Measurements from ENCODE around the gene SLC45A2. TPM values are rescaled to one million over a fixed set of nuclear protein-coding genes. Genes with fewer than 3 reads are reported as not detected.

The SLC45A2 gene
- total RNA-seq, 1 experiment from 2014 or later, result not detected

DNA sequence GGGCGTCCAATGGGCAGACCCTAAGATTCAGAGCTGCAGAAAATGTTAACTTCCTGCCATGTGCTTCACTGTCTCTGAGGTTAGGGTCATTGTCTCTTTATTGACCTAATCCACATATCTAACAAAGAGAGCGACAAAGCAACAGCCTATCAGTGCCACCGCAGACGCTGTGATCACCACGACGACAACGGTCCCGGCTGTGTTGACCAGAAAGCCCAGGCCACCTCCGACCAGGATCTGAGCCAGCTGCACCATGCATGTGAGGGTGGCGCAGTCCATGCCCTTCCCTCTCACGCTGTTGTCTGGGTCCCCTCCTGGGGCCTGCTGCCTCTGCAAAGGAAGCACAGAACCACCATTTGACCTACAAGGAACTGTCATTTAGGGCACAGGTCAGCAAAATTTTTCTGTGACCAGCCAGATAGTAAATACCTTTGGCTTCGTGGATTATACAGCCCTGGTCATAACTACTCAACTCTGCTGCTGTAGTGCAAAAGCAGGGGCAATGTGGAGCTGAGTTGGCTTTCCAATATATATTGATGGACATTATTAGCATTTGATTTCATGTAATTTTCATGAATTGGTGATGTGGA, 39.9 kb downstream of the SLC45A2 start:
- Mint-ChIP-seq H3K27me3 (ENCODE audit: insufficient read depth, unreplicated experiment) (peaks cover 40% of the 10 kb centered on the region), H3K27ac (ENCODE audit: low read depth, unreplicated experiment) (no peak overlapping the region), H3K36me3 (ENCODE audit: insufficient read depth, unreplicated experiment) (no peaks in the 10 kb centered on the region), H3K9me3 (ENCODE audit: unreplicated experiment) (no peaks in the 10 kb centered on the region), H3K4me1 (ENCODE audit: insufficient read depth, unreplicated experiment) (no peaks in the 10 kb centered on the region), H3K4me3 (ENCODE audit: unreplicated experiment) (no peak overlapping the region)
- ChIA-PET POLR2A (no interaction called here), CTCF (interaction anchor here (0.7 to 1.2 kb wide), 2 partner anchors 232 to 507 kb away, joined by 3 read pairs; no protein-coding TSS in a partner anchor)
- no peak for DNase-seq (ENCODE audit: unreplicated experiment)
- BruUV-seq (replicated peaks), result no TSS peak
- no peak for TF ChIP-seq CTCF (IDR thresholded peaks at IDR 0.05; ENCODE audit: unreplicated experiment)
- intact Hi-C loops (cut with micrococcal nuclease), result no loop called here

GRCh38 chr5:33941090-33941489, 43.4 kb downstream of the SLC45A2 start:
- Mint-ChIP-seq H3K27ac (ENCODE audit: low read depth, unreplicated experiment) (no peak overlapping the region), H3K27me3 (ENCODE audit: insufficient read depth, unreplicated experiment) (peaks cover 55% of the 10 kb centered on the region), H3K4me3 (ENCODE audit: unreplicated experiment) (no peak overlapping the region), H3K36me3 (ENCODE audit: insufficient read depth, unreplicated experiment) (no peaks in the 10 kb centered on the region), H3K4me1 (ENCODE audit: insufficient read depth, unreplicated experiment) (no peaks in the 10 kb centered on the region), H3K9me3 (ENCODE audit: unreplicated experiment) (no peaks in the 10 kb centered on the region)
- ChIA-PET POLR2A (no interaction called here), CTCF (interaction anchor here (1.5 kb wide), 1 partner anchor 28 kb away, joined by 5 read pairs; no protein-coding TSS in a partner anchor)
- intact Hi-C loops (cut with micrococcal nuclease), result no loop called here
- no peak for DNase-seq (ENCODE audit: unreplicated experiment)
- no peak for TF ChIP-seq CTCF (IDR thresholded peaks at IDR 0.05; ENCODE audit: unreplicated experiment)
- no TSS peak for BruUV-seq (replicated peaks)

- peak; percentile 36 for DNase-seq (ENCODE audit: unreplicated experiment)
- CTCF ChIA-PET, result interaction anchor here (0.6 to 1.5 kb wide), 3 partner anchors 30 to 1047 kb away, joined by 3 to 5 read pairs (median 3); no protein-coding TSS in a partner anchor
- intact Hi-C loops (cut with micrococcal nuclease), result loop anchor here (10.0 kb wide), 1 partner anchor 465 kb away; no protein-coding TSS in a partner anchor
- no peak for TF ChIP-seq CTCF (IDR thresholded peaks at IDR 0.05; ENCODE audit: unreplicated experiment)
- peaks cover under 1% of the 10 kb centered on the region for H3K4me1 Mint-ChIP-seq (ENCODE audit: insufficient read depth, unreplicated experiment)
- no peaks in the 10 kb centered on the region for H3K9me3 Mint-ChIP-seq (ENCODE audit: unreplicated experiment)
- POLR2A ChIA-PET, result interaction anchor here (0.7 kb wide), 2 partner anchors 10 to 497 kb away, joined by 3 read pairs; no protein-coding TSS in a partner anchor
- H3K4me3 Mint-ChIP-seq (ENCODE audit: unreplicated experiment), result no peak overlapping the region
- peaks cover 55% of the 10 kb centered on the region for H3K27me3 Mint-ChIP-seq (ENCODE audit: insufficient read depth, unreplicated experiment)
- no TSS peak for BruUV-seq (replicated peaks)
- H3K36me3 Mint-ChIP-seq (ENCODE audit: insufficient read depth, unreplicated experiment), result no peaks in the 10 kb centered on the region
- H3K27ac Mint-ChIP-seq (ENCODE audit: low read depth, unreplicated experiment), result no peak overlapping the region
Observed at GRCh38 chr5:33939556-33940262, 44.8 kb downstream of the SLC45A2 start.

GRCh38 chr5:33938881-33939280, 45.6 kb downstream of the SLC45A2 start:
- Mint-ChIP-seq H3K36me3 (ENCODE audit: insufficient read depth, unreplicated experiment) (no peaks in the 10 kb centered on the region), H3K4me1 (ENCODE audit: insufficient read depth, unreplicated experiment) (peaks cover 7% of the 10 kb centered on the region), H3K27ac (ENCODE audit: low read depth, unreplicated experiment) (no peak overlapping the region), H3K4me3 (ENCODE audit: unreplicated experiment) (no peak overlapping the region), H3K9me3 (ENCODE audit: unreplicated experiment) (no peaks in the 10 kb centered on the region), H3K27me3 (ENCODE audit: insufficient read depth, unreplicated experiment) (peaks cover 55% of the 10 kb centered on the region)
- intact Hi-C loops (cut with micrococcal nuclease), result loop anchor here (10.0 kb wide), 1 partner anchor 464 kb away; no protein-coding TSS in a partner anchor
- ChIA-PET CTCF (no interaction called here), POLR2A (no interaction called here)
- no peak for TF ChIP-seq CTCF (IDR thresholded peaks at IDR 0.05; ENCODE audit: unreplicated experiment)
- no TSS peak for BruUV-seq (replicated peaks)
- DNase-seq (ENCODE audit: unreplicated experiment), result no peak
